HG03159 (cell line): ENCODE measurements around the gene UBXN7.
"Not testable (repeated sequence)": the region's sequence is repeated elsewhere in the genome, so short reads cannot be mapped to it uniquely, and the experiment has no call there.

Experiments used
- ATAC-seq: cut with Tn5 transposase; IDR thresholded peaks from one replicate; pipeline ENCODE4 v1.9.1; 2021; ENCODE audit warnings: mild to moderate bottlenecking, moderate library complexity; ENCODE audit not compliant: unreplicated experiment

UBXN7 gene

DNA sequence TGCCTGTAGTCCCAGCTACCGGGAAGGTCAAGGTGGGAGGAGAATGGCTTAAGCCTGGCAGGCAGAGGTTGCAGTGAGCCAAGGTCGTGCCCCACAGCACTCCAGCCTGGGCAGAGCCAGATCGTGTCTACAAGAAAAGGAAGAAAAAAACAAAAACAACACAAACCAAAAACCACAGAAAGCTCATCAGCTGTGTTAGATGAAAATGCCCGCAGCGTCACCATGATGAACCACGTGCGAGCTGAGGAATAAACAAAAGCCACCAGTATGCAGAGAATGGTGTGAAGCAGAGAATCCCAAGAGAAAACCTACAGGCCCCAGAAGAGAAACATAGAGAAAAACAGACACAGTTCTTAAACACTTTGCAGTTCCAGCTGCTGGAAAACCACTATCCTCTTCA, 74.3 kb downstream of the UBXN7 start:
- no peak for ATAC-seq

DNA sequence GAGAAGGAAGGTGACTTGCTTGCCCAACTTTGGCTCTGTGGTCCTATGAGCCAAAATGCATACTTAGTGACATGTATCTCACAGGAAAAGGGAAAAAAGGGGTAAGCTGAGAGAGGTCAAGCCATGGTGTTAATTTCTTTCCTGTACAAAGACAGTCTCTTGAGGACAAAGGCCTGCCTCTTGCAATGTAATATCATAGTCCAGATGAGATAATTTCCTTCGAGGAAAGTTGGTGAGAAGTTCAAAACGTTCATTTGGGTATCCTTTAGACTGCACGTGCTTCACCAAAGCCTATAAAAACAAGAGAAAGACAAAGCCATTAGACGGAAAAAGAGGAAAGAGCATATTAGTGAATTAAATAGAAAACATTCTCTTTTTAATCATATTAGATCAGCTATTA, 75.7 kb downstream of the UBXN7 start:
- no peak for ATAC-seq

DNA sequence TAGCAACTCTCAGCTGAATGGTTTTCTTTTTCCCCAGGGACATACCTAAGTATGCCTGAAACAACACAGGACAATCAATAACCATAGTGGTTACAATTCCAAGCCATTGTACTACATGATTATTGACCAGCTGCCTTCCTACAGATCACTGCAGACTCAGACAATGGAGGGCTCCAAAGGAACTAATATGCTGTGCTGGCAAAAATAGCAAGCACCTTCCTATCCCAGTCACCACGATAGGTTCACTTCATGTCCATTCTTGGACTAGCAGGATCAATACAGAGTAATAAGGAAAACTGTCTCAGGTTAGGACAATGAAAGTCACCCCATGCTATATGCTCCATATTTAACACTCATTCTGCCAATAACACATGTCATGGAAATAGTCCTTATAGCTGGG, 76.6 kb downstream of the UBXN7 start:
- no peak for ATAC-seq

DNA sequence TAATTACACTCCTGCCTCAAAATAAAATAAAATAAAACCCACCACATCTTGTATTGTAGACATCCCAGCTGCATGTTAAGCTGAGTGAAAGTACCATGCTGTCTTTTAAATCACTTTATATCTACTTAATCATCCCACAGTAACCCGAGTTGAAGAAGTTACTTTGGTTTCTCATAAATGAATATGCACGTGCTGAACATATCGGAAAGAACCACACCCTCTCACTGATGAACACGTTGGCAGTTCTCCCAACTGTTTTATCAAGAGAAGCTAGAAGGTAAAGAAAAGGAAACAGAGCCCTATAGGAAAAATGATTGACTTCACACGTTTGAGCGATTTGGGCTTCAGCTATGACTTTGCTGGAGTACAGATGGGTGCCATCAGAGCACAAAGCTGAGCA, 78.1 kb downstream of the UBXN7 start:
- no peak for ATAC-seq

DNA sequence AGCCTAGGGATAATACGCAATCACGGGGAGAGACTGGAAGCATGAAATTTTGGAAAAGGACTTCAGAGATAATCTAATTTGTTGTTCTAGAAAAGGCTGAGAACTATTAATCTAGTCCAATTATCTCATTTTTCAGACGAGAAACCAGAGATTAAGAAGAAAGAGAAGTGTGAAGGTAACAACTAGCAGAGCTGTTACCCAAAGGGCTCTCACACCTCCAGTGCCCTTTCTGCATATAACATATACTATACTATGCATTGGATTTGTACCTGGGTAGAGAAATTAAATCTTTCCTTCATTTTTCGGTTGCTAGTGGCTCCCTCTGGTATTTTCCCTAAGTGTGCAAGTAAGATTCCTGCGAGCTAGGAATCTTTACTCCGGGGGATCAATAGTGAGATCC, 80.7 kb downstream of the UBXN7 start:
- ATAC-seq: no peak

DNA sequence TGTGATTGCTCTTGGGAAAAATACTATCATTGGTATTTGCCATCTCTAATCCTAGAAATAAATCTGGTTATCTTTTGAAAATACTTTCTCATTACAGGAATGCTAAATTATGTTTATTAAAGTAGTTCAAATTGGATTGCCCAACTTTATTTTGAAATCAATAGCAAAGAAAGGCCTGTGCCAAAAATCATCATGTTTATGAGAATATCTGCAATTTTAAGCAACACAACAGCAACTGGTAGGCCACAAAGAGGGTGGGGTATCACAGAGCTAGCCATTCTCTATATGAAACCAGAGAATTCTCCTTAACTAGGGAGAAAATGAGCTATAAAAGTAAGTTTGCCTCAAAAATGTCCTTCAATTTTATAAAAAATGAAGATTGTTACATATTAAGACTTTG, 82.2 kb downstream of the UBXN7 start:
- no peak for ATAC-seq

DNA sequence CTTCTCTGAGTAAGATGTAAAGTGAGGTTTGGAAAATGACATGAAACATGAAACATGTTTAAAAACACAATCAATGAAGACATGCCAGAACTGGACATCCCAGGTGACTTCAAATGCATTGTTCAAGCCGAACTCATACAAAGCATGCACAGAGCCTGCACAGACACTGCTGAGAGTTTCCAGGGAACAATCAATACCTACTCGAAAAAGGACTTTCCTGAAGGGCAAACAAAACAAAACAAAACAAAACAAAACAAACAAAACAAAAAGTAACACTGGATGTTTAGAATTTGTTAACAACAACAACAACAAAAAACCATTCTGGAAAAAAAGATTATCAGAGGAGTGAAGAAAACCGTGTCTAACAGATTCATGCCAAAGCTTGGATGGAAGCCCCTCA, 83.5 kb downstream of the UBXN7 start:
- no peak for ATAC-seq

DNA sequence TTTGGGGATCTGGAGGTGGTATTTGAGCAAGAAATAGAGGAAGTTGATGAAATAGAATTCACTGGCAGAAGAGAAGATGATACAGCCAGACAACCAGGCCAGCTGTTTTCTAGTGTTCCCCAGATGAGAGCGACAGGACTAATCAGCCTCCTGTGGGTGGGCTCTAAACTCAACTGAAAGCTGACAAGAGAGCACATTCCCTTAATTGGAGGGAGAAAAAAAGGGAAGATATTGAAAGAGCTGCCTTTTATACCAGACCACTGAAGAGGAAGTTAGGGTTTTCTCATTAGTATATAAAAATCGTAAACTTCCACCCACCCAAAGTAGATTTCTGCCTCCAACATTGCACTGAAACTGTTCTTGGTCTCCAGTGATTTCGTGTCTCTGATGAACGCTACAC, 87.6 kb downstream of the UBXN7 start:
- no peak for ATAC-seq

DNA sequence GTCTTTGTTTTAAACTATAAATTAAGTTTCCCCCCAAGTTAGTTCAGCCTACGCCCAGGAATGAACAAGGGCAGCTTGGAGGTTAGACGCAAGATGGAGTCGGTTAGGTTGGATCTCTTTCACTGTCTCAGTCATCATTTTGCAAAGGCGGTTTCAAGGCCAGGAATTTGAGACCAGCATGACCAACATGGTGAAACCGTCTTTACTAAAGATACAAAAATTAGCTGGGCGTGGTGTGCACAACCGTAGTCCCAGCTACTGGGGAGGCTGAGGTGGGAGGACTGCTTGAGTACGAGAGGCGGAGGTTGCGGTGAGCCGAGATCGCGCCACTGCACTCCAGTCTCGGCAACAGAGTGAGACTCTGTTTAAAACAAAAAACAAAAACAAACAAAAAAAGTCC, 88.3 kb downstream of the UBXN7 start:
- ATAC-seq: not testable (repeated sequence)

DNA sequence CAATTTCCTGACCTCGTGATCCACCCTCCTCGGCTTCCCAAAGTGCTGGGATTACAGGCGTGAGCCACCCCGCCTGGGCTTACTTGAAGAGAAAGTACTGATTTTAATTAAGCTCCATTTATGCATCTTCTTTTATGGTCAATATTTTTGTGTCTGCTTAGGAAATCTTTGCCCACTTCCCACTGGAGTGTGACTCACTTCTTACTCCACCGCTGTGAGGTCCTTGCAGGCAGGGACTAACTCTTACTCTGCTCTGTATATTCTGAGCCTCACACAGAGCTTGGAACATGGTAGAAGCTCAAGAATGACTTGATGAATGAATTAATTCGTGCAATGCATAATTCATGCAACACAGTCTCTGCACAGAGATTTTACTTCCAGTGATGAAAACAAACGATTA, 91.1 kb downstream of the UBXN7 start:
- ATAC-seq: no peak

DNA sequence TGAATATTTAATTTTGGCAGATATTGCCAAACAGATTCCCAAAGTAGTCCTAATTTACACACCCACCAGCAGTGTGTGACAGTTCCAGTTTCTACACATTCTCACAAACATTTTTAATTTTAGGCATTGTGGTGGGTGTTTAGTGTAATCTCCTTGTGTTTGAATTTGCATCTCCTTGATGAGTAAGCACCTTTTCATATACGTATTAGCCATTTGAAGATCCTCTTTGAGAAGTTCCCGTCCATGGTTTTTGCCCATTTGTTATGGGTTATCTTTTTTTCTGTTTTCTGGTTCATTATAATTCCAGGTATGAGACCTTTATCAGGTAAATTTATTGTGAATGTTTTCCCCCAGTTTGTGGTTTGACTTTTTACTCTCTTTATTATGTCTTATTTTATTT, 91.8 kb downstream of the UBXN7 start:
- no peak for ATAC-seq

DNA sequence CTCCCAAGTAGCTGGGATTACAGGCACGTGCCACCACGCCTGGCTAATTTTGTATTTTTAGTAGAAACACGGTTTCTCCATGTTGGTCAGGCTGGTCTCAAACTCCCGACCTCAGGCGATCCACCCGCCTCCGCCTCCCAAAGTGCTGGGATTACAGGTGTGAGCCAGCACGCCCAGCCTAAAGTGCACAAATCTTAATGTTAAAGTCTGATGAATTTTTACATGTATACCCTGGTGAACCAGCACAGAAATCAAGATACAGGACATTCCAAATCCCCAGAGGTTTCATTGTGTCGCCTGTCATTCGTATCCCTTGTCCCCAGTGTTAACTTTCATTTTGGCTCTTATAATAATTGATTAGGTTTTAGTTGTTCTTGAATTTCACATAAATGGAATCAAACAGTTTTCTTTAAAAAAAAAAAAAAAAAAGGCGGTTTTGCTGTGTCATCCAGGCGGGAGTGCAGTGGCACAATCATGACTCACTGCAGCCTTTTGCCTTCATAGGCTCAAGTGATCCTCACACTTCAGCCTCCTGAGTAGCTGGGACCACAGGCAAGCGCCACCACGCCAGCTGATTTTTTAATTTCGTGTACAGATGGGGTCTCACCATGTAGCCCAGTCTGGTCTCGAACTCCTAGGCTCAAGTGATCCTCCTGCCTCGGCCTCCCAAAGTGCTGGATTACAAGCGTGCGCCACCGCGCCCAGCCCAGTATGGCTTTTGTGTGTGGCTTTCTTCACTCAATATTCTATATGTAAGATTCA, 92.6 kb downstream of the UBXN7 start:
- ATAC-seq: no peak

DNA sequence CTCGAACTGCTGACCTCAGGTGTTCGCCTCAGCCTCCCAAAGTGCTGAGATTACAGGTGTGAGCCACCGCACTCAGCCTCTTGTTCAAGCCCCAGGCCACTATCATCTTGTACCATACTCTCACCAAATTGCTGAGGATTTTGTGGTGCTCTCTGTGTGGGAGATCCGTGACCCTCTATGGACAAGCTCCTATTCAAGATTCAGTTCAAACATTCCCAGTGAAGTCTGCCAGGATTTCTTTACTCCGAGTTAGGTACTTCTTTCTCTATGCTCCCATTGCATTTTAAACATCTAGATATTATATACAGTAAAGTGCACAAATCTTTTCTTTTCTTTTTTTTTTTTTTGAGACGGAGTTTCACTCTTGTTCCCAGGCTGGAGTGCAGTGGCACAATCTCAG, 93.2 kb downstream of the UBXN7 start:
- ATAC-seq: no peak

DNA sequence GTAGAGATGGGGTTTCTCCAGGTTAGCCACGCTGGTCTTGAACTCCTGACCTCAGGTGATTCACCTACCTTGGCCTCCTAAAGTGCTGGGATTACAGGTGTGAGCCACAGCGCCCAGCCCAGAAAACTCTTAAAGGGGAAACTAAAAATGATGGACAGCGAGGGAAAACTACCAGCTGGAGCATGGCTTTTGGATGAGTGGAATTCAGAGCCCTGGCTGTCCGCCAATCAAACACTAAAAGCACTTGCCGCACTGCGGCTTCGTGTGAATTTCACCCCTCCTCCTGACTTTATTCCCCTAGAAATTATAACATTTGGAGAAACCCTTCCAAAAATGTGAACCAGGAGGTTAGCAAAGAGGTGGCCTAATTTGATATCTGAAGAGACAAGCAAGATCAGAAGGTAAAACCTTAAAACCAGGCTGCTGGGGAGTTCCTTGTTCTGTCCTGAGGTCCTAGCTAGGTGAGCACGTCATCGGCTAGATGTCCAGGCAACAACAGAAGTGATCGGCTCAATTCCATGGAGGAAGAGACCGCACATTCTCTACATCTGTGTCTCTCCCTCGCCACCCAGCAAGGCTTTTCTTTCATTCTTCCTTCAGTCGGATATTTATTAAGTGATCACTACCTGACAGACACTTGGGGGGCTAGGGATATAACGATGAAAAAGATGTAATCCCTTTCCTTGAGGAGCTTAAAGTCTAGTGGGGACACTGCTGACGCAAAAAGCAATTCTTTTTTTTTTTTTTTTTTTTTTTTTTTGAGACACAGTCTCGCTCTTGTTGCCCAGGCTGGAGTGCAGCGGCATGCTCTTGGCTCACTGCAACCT, 95.7 kb downstream of the UBXN7 start:
- ATAC-seq: no peak

DNA sequence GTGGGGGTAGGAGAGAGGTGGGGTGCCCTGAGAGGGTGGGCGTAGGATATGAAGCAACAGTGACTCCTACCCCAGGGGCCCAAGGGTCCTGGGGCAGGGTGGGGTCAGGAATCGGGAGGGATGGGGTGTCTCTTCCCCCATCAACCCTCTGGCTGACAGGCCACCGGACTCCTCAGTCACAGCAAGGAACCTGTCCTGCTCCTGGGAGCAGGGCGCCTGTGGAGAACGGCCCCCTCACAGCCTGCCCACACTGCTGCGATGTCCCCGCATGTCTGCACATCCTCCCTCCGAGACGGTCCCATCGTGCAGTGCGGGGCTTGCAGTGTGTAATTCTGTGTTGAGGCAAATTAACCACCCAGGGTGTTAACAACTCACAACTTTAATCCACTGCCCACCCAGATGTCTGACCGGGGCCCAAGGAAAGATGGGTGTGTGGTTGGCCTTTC, 96.7 kb downstream of the UBXN7 start:
- no peak for ATAC-seq

DNA sequence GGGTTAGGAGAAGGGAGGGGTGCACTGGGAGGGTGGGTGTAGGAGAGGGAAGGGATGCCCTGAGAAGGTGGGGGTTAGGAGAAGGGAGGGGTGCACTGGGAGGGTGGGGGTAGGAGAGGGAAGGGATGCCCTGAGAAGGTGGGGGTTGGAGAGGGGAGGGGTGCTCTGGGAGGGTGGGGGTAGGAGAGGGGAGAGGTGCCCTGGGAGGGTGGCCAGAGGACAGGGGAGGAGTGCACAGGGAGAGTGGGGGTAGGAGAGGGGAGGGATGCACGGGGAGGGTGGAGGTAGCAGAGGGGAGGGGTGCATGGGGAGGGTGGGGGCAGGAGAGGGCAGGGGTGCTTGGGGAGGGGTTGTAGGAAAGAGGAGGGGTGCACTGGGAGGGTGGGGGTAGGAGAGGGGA, 97.2 kb downstream of the UBXN7 start:
- ATAC-seq: no peak

DNA sequence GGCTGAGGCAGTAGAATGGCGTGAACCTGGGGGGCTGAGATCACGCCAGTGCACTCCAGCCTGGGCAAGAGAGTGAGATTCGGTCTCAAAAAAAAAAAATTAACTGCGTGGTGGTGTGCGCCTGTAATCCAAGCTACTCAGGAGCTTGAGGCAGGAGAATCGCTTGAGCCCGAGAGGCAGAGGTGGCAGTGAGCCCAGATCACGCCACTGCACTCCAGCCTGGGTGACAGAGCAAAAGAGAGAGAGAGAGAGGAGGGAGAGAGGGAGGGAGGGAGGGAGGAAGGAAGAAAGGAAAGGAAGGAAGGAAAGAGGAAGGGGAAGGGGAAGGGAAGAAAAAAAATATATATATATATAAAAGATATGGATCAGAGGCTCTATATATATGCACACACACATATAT, 100.1 kb downstream of the UBXN7 start:
- ATAC-seq: no peak

DNA sequence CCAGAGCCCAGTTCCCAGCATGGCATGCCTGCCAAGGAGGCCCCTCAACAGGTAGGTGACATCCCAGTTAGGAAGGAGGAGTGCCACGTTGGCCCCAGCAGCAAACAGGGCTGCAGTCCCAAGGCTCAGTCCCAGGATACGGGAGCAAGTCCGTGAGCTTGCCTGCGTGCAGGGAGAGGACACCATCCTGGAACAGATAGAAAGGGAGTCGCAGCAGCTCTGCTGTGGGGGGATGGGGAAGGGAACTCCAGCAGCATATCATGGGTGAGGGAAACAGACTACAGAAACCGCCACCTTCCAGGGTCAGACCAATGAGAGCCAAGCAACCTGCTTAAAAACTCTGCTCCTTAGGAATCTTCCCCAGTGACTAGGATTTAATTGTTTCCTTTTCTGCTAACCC, 104.8 kb downstream of the UBXN7 start:
- ATAC-seq: no peak

DNA sequence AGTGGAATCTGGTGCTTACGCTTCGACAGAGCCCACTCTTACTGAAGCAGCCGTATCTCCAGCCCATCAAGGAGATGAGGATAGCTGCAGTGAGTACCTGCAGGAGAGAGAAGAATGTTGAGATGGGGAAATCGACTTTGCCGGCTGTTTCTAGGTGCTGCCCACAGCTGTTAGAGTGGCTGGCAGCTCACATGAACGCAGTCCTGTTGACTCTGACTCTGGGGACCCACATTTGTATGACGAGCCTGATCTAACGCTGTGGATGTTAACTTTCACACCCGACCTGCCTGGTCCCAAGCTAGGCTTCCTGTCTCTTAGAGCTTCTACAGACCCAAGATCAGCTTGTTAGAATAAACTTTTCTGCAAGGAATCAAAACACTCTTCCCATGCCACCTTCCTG, 105.3 kb downstream of the UBXN7 start:
- ATAC-seq: no peak

DNA sequence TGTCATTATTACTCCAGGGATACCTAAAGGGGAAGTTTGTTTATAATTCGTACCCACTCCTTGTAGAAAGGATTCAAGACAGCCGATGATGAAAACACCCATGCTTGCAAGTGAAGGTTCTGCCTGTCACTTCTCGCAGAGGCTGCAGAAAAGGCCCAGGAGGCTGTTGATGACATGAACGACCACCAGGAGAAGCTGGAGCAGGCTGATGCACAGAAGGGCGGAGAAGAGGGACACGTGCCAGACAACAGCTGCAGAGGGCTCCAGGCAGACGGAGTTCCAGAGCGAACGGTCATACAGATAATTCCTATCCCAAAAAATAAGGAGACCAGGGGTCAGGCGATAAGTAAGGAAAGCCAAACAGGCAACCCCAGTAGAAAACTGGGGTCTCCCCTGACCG, 108.5 kb downstream of the UBXN7 start:
- ATAC-seq: no peak

DNA sequence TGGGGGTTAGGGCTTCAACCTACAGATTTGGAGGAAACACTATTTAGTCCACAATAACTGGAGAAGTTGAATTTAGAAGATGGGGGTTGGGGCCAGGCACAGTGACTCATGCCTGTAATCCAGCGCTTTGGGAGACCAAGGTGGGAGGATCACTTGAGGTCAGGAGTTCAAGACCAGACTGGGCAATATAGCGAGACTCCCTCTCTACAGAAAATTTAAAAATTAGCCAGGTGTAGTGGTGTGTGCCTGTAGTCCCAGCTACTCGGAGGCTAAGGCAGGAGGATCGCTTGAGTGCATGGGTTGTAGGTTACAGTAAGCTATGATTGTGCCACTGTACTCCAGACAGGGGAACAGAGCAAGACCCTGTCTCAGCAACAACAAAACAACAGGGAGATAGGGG, 109.2 kb downstream of the UBXN7 start:
- no peak for ATAC-seq

DNA sequence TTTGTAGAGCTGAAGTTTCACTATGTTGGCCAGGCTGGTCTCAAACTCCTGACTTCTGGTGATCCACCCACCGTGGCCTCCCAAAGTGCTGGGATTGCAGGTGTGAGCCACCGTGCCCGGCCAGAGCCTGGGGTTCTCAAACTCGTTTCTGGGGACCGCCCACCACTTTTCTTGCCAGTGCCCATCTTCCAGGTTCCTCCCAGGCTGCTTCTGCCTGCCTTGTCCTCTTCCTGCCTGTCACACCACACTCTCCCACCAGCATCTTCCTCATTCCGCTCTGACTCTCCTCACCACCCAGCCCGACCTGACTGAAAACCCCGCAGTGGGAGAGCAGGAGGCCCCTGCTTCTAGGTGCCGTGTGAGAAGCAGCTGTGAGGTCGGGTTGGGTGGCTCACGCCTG, 111.1 kb downstream of the UBXN7 start:
- ATAC-seq: no peak
